Activated effector memory CD4-positive, alpha-beta T cell treated with Interleukin-2 at 50 U/mL for 16 hours (primary cell): ENCODE measurements around the gene RPS8.
"Not testable (repeated sequence)": the region's sequence is repeated elsewhere in the genome, so short reads cannot be mapped to it uniquely, and the experiment has no call there.

Experiments used
- DNase-seq: peaks from one replicate; pipeline ENCODE4 v3.0.0-alpha.2; 2020

RPS8 gene

DNA sequence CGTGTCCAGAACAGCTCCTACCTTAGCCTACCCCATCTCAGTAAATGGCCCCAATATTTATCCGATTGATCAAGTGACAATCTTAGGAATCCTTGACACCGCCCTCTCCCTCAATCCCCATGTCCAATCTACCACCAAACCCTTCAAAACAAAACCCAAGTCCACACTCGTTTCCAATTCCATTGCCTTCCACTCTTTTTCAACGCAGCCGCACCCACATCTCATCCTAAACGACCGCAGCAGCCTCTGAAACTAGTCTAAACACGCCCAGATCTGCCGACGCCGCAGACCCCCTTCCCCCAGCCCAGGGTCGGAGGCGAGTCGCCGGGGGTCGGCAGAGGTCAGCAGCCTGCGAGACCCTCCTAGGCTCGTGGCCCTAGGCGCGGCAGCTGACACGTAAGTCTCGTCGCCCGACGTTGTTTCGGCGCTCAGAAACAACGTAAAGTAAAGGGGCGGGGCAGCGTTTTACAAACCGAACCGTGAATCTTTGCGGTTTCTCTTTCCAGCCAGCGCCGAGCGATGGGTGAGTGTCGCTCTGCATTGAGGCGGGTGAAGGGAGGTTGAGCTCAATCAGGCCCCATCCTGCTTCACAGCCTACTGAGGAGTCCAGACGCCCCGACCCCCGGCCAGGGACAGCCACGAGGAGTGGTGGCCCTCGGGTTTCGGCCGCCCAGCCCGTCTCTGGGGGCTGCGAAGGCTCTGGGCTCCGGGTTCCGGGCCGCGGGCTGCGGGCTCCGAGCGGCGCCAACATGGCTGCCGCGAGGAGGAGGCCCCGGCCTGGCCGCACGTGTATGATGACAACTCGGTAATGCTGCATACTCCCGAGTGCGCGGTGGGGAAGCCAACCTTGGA lies at the start of gene RPS8:
Gene RPS8 (plus strand): TSS at position 463 of the 852 bp plus-strand sequence. CDS start 57 bp downstream, at position 520.
- peak; percentile 84 for DNase-seq

DNA sequence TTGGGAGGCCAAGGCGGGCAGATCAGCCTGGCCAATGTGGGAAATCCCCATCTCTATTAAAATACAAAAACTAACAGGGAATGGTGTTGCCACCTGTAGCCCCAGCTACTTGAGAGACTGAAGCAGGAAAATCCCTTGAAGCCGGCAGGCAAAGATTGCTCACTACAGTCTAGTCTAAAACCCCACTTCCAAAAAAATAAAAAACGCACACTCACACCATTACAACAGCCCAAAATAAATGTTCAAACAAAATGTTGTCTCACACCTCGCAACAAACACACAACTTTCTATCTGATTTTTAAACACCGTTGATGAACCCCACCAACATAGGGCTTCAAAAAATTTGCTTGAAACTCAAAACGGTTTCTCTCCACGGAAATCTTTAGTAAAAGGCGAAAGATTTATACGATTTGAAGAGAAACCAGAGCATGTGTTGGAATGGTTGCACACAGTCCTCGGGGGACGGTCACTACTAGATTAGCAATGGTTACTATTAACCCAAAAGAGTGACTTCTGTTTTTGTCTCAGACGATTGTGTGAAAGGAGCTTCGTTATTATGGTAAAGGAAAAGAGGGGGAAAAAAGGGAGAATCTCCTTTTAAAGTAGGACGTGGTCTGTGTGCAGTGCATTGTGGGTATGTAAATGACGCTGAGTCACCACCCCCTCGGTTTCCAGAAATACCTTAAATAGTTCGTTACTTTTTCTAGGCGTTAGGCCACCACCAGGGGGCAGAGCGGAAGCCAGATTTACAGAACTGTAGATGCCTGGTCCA lies 44.4 kb upstream of the RPS8 start, which contains the start of gene RNU5D-1:
Gene RNU5D-1 (minus strand): TSS at position 430 of the 772 bp plus-strand sequence.
- DNase-seq, result peak; percentile 86

DNA sequence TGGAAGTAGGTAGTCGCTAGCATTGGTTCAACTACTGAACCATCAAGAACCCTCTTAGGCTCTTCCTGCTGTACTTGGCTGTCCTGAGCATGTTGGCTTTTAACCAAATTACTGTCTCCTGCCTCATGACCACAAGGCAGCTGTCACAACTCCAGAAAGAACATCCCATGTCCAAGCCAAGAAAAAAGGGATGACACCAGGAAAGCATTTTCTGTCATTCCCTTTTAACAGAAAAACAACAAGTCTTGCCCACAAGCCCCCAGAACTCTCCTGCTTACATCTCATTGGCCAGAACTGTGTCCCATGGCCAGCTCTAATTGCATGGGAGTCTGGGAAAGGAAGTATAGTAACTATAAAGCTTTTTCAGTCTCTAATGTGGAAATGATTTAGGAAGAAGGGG lies 42.0 kb upstream of the RPS8 start:
- no peak for DNase-seq

DNA sequence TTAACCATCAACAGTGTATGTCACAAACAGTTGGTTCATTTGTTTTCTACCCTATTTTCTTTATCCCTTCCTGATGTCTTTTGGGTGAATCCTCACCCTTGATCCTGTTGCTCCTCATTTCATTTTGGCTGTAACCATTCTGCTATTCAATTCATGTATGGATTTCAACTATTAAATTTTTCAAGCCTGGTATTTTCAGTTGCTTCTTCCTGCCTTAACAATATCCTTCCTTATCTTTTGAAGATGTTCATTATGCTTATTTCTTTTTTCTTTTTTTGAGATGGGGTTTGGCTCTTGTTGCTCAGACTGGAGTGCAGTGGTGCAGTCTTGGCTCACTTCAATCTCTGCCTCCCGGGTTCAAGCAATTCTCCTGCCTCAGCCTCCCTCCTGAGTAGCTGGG lies 41.6 kb upstream of the RPS8 start:
- no peak for DNase-seq

DNA sequence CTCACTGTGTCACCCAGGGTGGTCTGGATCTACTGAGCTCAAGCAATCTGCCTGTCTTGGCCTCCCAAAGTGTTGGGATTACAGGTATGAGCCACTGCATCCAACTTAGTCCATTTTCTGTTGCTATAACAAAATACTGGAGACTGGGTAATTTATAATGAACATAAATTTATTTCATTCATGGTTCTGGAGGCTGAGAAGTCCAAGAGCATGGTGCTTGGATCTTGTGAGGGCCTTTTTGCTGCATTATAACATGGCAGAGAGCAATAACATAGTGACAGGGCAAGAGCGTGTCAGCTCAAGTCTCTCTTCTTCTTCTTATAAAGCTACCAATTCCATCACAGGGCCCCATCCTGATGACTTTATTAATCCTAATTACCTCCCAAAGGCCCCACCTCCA lies 39.3 kb upstream of the RPS8 start:
- no peak for DNase-seq

DNA sequence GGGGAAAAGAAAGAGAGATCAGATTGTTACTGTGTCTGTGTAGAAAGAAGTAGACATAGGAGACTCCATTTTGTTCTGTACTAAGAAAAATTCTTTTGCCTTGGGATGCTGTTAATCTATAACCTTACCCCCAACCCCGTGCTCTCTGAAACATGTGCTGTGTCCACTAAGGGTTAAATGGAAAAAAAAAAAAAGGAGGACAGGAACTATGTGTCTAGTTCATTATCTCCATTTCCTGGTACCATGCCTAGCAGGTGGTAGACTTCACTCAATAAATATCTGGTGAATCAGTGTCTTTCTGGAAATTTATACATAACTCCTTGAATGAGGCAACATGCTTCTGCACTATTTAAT lies 36.4 kb upstream of the RPS8 start:
- not testable (repeated sequence) for DNase-seq

DNA sequence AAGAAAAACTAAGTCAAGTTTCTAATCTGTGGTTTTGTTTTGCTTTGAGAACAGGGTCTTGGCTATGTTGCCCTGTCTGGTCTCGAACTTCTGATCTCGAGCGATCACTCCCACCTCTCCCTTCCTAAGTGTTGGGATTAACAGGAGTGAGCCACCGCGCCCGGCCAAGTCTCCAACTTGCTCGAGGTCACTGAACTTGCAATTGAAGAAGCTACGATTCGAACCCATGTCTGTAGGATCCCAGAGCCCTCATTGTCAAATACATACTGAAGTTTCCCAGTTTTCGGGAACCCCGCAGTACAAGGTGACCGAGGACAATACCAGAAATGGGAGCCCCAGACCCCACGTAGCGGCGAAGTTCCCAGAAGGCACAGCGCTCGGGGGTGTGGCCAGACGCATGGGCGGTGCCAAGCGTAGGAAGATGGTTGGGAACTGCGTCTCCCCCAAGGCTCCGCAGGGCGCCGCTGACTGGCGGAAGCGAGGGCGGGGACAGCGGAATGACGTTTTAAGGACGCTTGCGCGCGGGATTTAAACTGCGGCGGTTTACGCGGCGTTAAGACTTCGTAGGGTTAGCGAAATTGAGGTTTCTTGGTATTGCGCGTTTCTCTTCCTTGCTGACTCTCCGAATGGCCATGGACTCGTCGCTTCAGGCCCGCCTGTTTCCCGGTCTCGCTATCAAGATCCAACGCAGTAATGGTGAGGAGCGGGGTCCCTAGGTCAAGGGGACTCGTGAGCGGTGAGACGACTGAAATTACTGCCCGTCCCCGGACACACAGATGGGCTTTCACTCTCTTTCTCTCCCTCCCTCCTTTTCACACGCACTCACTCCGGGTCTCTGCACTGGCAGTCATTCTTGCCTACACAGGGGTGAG lies 35.8 kb upstream of the RPS8 start, which contains the start of gene KIF2C:
Gene KIF2C (plus strand): TSS at position 531 of the 872 bp plus-strand sequence. CDS start 96 bp downstream, at position 627.
- peak; percentile 95 for DNase-seq

DNA sequence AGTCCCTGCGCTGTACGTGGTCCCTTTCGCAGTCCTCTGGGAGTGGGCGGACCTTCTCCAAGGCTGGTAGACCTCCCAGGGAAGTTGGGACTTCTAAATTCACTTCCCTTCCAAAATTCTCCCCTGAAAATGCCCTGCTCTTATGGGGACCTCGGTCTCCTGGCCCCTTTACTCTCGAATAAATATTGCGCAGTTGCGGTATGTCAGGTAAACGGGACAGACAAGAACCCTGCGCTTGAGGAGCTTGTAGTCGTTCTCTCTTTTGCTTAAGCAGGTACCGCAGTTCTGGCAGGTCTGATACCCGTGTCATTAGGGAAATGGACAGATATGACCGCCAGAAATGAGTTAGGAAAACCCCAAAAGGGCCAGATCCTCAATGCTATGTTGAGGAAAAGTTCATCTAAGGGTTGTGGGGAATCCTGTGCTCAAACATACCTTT lies 35.1 kb upstream of the RPS8 start:
- DNase-seq, result no peak

DNA sequence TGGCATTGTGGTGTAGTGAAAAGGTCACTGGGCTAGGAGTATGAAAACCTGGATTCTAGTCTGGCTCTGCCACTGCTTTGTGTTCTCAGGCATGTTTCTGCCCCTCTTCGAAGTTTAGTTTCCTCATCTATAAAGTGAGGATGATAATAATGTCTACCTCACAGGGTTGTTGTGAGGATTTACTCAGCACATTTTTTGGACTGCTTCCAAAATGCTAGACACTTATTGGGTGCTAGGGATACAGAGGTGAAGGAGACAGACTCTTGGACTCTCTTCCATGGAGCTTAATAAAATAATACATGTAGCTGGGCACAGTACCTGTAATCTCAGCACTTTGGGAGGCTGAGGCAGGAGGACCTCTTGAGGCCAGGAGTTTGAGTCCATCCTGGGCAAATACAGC lies 32.1 kb upstream of the RPS8 start:
- no peak for DNase-seq

DNA sequence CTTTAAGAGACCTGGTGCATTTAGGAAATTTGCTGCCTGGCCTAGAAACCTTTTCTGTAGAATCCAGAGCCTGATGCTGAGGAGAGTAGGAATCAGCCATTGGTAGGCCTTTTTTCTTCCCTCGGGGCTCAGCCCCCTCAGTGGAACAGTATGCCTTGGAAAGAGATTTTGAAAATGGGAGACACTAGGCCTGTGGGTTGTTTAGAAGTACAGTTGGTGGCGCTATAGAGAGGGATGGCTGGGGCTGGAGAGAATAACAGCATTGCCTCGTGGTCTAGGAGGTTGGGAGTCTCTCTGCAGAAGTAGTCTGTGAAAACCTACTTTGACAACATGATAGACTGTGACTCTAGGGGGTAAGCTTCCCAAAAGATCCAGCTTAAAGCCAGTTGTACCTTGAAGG lies 27.5 kb upstream of the RPS8 start:
- no peak for DNase-seq

DNA sequence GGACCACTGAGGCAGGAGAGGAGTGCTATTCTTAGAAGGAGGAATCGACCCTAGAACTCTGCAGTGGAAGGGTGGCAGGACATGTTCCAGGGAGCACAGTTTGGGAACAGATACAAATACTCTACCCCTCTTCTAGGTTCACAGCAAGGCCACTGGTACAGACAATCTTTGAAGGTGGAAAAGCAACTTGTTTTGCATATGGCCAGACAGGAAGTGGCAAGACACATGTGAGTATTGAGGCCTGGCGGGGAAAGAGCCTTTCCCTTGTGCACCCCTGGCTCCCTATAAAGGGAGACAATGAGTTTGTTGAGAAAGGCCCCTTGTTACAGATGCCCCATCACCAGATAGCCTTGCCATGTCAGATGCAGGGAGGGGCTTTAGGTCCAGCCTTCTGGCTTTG lies 17.9 kb upstream of the RPS8 start:
- no peak for DNase-seq

DNA sequence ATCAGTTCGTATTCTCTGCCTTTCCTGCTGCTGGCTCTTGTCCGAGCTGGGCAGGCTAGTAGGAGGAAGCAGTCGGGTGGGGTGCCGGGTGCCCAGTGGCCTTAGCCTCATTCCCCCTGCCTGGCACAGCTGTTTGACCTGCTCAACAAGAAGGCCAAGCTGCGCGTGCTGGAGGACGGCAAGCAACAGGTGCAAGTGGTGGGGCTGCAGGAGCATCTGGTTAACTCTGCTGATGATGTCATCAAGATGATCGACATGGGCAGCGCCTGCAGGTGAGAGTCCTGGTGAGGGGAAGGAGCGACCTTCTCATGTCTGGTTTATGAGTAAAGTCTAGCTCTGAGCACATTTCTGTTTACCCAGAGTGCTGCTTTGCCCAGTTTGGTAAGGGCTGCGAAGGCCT lies 16.3 kb upstream of the RPS8 start:
- no peak for DNase-seq

DNA sequence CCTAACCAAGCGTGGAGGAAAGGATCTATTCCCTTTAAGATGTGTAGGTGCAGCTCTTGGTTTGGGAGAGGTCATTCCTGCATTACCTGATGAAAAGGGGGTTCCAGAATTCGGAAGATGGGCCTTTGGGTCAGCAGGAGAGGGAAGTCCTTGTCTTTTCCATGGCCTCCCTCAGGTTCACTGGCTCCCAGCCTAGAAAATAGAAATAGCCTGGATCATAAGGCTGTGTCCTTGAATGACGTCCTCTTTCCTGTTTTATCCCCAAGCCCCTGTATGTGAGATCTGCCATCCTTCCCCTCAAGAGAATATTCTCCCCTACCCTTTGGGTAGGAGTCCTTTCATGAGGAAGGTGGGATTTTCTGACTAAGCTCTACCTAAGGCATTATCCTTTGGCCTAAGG lies 14.5 kb upstream of the RPS8 start:
- no peak for DNase-seq

DNA sequence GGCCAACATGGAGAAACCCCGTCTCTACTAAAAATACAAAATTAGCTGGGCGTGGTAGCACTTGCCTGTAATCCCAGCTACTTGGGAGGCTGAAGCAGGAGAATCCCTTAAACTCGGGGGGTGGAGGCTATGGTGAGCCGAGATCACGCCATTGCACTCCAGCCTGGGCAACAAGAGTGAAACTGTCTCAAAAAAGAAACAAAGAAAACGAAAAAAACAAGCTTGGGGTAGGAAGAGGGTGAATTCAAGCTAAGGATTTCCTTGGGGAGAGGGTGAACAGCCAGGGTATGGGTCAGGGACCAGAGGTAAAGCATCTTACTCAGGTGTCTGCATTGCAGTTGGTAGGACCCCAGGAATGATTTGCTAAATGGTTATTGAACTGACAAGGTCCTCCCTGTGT lies 8.9 kb upstream of the RPS8 start:
- not testable (repeated sequence) for DNase-seq

DNA sequence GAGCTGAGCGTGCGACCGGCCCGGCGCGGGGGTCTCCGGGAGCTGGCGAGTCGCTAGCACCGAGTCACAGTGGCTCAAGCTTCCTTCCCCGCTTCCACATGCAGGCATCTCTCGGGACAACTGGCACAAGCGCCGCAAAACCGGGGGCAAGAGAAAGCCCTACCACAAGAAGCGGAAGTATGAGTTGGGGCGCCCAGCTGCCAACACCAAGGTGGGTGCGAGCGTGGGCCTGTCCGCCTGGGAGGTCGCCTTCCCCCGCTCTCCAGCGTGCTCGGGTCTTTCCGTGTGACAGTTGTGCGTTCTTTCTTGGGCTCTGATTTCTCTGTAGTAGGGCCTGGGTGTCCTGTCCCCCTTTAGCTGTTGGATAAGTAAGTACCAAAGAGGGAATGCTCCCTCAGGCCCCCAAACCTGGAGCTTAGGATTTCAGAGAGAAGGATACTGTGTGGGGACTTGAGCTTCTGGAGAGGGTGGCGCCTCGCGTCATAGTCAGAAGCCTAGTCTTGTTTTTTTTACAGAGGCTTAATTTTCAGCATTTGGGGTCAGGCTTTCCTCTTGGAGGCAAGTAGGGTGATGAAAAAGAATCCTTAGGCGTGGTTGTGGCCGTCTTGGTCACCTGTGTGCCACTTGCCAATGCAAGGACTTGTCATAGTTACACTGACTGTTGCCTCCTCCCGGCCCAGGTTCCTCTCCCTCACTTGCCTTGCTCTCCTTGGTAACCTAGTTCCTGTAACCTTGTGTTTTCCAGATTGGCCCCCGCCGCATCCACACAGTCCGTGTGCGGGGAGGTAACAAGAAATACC lies 790 bp downstream of the RPS8 start:
- no peak for DNase-seq

DNA sequence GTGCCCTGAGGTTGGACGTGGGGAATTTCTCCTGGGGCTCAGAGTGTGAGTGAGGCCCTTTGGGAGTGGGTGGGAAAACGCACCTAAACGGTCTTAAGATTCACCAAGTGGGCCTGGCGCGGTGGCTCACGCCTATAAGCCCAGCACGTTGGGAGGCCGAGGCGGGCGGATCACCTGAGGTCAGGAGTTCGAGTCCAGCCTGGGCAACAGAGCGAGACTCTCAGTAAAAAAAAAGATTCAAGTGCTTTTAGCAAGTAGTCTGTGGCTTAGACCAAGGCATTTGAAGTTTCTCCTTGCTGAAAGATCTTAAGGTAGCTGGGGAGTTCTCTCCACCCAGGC lies 1.4 kb downstream of the RPS8 start:
- no peak for DNase-seq

DNA sequence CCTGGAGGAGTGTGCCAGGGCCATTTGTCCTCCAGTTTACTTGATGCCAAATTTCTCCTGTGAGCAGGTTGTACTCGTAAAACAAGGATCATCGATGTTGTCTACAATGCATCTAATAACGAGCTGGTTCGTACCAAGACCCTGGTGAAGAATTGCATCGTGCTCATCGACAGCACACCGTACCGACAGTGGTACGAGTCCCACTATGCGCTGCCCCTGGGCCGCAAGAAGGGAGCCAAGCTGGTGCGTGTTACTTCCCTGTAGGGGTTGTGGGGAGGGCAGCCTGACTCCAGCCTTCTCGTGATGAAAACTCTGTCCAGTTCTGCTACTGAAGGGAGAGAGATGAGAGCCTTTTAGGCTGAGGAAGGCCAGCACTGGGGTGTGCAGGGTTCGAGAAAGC lies 2.2 kb downstream of the RPS8 start:
- no peak for DNase-seq

DNA sequence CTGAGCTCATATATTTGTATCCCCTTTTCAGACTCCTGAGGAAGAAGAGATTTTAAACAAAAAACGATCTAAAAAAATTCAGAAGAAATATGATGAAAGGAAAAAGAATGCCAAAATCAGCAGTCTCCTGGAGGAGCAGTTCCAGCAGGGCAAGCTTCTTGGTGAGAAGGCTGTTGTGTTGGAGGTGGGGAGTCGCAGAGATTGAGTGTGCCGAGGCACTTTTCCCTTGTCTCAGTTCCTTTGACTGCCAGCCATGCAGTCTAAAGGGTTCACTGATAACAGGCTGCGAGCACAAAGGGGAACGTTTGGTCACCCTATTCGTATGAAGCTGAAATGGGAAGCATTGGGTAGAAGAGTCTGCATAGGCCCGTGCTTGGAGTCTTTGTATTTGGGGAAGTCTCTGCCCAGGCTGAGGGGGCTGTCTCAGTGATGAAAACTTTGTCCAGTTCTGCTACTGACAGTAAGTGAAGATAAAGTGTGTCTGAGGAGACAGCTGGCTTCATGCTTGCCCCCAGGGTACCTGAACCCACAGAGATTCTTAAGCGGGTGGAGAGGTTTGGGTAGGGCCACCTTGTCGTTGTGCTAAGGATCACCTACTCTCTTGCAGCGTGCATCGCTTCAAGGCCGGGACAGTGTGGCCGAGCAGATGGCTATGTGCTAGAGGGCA lies 2.8 kb downstream of the RPS8 start:
- no peak for DNase-seq

DNA sequence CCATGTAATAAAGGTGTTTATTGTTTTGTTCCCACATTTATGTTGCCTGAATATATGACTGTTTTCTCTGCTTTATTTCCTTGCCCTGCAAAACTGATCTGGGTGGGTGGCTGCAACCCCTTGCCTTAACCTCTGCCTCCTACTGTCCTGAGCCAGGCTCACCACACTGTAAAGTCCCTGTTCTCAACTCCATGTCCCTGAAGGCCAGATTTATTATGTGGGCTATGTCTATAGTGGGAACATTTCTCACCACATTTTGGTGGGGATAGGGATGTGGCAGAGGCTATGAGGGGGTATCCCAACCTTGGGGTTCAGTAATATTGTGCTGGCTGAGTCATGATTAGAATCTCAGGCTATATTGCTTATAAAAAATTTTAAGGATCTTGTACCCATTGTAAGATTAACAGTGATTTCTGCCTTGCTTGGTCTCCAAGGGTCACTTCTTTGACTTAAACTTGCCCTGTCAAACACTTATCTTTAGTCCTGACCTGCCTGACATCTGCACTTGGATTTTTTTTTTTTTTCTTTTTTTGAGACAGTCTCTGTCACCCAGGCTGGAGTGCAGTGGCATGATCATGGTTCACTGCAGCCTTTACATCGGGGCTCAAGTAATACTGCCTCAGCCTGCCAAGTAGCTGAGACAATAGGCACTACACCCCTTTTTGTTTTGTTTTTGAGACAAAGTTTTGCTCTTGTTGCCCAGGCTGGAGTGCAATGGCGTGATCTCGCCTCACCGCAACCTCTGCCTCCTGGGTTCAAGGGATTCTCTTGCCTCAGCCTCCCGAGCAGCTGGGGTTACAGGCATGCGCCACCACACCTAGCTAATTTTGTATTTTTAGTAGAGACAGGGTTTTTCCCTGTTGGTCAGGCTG lies 3.6 kb downstream of the RPS8 start:
- DNase-seq, result no peak

DNA sequence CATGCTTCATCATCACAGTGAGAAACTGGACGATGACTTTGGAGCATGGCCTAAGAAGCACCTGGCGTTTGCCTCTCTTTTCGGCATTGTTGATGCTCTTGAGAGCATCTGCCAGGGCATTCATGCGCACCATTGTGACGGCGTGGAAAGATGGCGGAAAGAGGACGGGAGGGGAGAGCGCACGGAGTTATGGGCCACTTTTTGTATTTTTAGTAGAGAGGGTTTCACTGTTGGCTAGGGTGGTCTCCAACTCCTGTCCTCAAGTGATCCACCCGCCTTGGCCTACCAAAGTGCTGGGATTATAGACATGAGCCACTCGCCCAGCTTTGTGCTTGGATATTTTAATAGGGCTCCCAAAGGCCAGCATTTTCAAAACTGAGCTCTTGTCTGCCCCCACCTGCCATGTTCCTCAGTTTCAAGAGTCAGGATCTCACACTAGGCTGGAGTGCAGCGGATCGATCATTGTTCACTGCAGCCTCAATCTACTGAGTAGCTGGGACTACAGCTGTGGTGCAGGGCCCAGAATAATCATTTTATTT lies 5.3 kb downstream of the RPS8 start:
- DNase-seq, result no peak
